Activated naive CD4-positive, alpha-beta T cell treated with anti-CD3 and anti-CD28 coated beads, Interleukin-2, amount 50 U/mL, for 16 hours (primary cell): Measurements from ENCODE around the gene GNAQ.

Source experiments
- DNase-seq: peaks from one replicate; pipeline ENCODE4 v3.0.0-alpha.2; 2020

GNAQ gene

GRCh38 chr9:78000221-78000620, 31.4 kb downstream of the GNAQ start:
- no peak for DNase-seq

DNA sequence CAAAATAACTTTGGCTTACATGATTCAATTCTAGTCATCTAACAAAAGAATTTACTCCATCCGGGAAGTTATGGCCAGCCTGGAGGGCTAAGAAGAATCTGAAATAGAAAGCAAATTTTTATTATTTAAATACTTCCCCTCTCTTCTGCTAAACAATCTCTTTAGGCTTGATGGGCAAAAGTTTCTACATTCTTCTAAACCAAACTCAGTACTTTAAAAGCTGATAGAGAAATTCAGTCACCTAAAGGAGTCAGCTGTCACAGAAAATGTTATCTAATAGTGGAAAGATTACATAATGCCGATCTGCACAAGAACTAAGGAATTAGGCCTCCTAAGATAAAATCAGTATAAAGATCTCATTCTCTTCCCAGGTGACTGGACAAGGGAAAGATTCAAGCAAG, 32.4 kb downstream of the GNAQ start:
- no peak for DNase-seq

GRCh38 chr9:77997611-77998284, 33.9 kb downstream of the GNAQ start:
- DNase-seq, result no peak

DNA sequence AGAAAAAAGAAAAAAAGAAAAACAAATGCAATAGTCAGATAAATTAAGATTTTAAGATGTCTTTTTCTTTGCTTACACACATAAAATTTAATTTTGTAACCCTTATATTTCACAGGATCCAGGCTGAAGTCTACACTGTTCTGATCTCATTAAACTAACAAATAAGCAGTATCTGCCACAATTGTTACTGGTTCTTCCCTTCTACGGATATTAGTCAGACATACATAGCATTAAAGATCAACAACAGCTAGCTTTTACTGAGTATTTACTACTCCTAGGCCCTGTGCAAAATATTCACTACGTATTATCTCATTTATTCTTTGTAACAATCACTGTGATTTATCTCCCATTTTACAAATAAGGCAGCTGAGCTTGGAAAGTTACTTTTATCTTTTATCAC, 34.9 kb downstream of the GNAQ start:
- no peak for DNase-seq

GRCh38 chr9:77991191-77991590, 40.4 kb downstream of the GNAQ start:
- no peak for DNase-seq

- no peak for DNase-seq
Measured at GRCh38 chr9:77989909-77990308, 41.7 kb downstream of the GNAQ start.

- DNase-seq, result no peak
Measured at GRCh38 chr9:77989458-77989857, 42.2 kb downstream of the GNAQ start.

DNA sequence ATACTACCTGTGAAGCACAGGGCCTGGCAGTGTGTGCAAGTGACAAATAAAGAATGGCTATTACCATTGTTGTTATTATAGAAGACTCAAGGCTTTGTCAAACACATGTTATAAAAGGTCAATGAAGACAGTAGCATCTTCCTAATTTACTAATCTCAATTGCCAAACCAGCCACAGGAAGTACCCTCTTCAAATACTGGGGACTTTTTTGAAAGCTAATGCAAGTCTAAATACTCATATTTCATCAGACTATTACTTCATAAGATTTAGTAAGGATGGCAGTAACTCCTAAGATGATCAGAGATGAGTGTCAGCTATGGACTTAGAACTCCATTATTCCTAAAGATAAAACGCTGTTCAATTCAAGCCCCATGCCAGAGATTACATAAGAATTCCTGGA, 43.0 kb downstream of the GNAQ start:
- DNase-seq, result no peak

DNA sequence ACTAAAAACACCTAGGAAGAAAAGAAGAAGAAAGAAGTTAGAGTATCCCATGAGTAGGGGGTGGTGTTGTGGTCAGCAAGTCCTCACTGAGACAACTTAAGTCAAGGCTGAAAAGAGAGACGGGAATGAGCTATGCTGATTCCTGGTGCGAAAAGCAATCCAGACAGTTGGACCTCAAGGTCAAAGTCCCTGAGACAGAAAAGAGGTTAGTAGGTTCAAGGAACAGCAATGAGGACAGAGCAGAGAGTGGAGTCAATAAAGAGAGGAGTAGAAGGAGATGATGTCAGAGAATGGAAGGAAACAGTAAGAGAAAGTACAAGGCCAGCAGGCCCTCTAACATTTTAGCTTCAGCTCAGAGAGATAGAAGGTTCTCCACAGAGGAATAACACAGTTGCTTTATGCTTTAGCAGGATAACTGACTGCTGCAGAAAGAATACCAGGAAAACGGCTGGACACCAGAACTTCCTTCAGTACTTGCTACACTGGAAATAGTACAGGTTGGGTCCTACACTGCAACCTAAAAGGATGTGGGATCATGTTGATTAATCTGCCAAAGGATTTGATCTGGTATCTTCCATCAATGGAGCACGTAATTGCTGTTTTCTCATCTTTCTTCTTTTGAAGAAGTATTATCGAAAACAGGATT, 43.6 kb downstream of the GNAQ start:
- DNase-seq, result no peak

DNA sequence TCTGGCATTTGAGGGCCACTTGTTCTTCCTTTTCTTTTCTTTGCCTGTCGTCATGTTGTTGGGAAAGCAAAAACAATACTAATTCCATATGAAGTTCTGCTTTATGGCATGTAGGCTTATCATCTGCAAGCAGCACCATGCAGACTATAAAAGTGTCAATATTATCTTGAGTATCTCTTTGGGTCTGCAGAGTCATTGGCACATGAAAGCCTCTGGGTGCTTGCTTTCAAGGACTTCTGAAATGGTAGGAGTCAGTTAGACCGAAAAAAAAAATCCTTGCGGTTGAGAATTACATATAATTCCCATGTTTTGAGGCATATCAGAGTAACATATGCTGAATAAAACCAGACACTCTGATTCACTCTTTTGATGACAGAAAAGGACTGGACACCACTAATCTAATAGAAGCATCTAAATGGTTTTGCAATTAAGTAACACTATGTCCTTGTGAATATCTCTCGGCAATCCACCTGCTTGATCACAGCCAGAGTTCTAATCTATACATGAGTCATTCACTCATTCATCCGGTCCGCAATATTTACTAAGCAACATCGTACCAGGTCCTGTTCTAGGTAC, 44.4 kb downstream of the GNAQ start:
- no peak for DNase-seq

DNA sequence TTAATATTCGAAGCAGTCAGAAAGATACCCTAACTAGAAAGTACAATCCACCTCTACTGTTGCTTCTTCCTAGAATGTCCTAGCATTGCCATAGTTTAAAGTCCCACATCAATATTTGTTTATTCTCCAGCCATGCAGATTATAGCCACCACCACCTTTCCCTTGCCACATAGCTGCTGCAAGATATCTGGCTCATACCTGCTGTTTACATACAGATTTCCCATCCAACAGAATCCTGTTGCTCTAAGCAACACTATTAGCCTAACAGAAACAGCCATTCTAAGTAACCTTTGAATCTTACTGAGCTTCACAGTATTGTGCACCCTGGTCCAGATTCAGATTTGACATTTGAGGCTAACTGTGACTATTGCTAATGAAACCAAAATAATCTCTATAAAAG, 45.6 kb downstream of the GNAQ start:
- no peak for DNase-seq

DNA sequence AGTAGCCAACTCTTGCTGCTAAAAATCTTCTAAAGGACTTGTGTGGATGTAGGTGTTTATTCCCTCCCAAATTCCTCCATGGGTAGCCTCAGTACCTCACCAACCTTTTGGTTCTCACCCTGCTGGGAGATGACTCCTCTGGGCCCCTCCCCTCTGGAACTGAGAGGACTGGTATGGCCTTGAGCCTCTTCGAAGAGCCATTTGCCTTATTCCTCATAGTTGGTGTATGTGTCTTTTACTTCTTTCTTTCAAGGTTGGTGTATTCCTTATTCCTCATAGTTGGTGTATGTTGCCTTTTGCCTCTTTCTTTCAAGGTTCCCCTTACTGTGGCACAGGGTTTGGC, 48.3 kb downstream of the GNAQ start:
- DNase-seq, result no peak

DNA sequence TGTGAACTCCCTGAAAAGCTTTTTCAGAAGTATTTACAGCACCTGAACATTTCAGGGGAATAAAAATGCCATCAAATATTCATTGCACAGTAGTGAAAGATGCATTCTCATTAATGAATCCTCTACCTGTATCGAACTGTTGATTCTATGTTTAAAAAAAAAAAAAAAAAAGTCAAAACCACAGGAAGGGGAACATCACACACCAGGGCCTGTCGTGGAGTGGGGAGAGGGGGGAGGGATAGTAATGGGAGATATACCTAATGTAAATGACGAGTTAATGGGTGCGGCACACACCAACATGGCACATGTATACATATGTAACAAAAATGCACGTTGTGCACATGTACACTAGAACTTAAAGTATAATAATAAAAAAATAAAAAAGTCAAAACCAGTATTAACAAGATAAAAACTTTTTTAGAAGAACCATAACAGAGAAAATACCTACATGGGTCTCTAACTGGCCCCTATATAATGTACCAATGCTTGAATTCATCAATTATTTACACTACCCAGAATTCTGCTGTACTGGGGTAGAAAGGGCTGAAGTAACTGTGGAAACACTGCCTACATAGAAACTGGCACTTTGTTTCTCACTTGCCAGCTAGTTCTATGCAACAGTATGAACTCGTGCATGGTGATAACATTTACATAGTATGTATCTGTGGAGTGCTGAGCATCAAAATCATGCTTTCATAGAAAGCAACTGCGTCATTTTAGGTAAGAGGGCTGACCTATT, 48.9 kb downstream of the GNAQ start:
- DNase-seq, result no peak

DNA sequence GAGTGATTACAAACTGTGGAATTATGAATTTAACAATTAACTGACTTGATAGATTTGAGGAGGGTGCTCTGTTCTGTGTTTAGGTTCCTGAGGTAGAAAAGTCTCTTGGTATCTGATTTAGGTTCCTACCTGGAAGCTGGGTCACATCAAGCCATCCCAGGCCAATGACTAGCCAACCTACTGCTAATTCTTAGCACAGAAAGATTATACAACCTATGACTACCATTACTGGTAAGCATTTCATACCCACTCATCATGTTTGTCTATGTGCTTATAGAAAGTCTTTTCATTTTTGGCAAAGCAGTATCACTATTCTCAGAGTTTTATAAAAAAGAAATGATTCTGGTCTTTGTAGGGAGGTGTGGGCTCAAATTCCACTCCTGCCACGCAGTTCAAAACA, 49.7 kb downstream of the GNAQ start:
- no peak for DNase-seq

GRCh38 chr9:77981332-77981731, 50.3 kb downstream of the GNAQ start:
- no peak for DNase-seq

DNA sequence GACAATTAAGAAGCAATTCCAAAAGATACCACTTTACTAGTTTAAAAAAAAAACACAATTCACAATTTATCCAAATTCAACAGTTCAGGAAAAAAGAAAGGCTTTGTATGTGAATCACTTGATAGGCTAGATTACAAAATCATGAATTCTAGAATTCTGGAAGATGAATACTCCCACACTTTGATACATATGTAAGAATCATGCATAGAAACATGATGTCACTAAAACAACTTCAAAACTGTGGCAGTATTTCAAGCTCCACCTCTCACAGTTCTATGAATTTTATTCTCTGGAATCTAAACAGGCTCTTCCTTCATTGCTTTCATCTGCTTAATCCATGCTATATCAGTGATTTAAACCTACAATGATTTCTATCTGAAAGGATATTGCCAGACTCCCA, 51.0 kb downstream of the GNAQ start:
- no peak for DNase-seq

DNA sequence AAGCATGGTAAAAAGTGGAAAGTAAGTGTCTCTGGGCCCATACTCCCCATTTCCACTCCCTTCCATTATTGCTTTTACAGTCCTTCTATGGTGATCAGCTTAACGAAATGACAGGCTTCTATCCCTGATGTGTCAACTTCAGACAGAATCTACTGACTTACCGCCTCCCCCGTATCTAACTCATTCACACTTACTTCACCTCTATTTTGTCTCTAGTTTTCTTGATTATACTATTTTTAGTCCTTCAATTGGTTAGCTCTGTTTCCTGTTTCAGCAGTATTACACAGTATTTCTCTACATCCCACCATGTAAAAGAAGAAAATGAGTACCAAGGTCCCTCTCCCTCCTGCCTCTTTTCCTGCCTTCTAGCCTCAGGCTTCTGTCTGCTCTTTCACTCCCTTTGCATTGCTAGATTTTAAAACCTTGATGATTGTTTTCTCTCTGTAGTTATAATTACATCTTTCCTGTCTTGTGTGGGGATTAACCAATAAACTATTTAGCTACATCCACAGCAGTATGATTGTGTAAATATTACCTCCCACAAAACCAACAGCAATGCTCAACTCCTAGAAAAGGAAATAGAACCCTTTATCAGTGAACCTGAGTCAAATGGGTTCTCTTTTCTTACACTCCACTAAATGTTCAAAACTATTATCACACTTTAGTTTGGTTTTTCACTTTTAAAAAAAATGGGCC, 53.4 kb downstream of the GNAQ start:
- DNase-seq, result no peak

DNA sequence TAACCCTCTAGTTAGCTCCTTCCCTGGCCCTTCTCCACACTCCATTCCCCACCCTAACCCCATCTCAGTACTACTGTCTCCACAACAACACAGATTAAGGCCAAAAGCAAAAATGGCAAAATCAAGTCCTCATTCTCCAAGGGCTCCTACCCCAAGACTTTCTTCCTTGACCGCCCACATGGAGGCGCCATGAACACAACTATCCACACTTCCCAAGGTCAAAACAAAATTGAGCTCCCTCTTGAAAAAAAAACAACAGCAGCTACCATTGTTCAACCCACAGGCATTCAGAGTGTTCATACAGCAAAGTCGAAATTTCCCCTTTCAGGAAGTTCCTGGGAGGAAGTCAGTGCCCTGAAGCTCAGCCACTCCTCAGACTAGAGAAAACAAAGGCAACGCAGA, 54.4 kb downstream of the GNAQ start:
- peak; percentile 26 for DNase-seq

GRCh38 chr9:77975806-77976205, 55.8 kb downstream of the GNAQ start:
- DNase-seq, result no peak

DNA sequence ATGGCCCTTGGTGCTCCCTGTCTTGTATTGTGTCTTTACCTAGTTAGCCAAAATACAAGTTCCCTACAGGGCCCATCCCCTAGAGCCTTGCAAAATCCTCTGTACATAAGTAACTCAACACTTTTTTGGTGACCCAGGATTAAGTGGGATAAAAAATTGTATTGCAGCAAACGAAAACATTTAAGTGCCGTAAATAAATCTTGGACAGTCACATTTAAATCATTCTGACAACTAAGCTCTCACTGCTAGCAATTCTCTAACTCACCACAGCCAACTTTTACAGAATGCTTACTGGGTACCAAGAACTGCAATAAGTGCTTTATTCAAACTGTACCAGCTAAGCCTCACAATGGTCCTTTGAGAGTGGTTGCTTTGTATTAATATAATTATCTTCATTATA, 56.6 kb downstream of the GNAQ start:
- DNase-seq, result no peak

GRCh38 chr9:77974434-77974833, 57.2 kb downstream of the GNAQ start:
- no peak for DNase-seq

GRCh38 chr9:77969083-77969482, 62.5 kb downstream of the GNAQ start:
- no peak for DNase-seq

GRCh38 chr9:77968506-77968905, 63.1 kb downstream of the GNAQ start:
- no peak for DNase-seq

DNA sequence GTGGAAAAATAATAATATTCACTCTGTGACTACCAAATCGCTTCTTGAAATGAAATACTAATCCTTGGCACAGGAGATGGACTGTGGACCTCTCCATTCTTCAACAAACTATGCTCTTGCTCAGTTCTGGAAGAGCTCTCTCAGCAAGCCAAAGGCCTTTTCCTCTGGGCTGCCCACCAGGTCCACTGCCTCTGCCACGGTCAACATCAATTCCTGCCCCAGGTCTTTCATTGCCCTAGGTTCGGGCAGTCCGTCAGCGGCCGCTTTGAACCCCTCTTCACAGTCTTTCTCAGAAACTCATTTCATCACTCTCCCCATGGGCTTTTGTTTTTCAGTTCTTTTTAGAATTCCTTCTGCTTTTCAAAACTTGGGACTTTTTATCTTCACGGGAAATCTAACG, 64.9 kb downstream of the GNAQ start:
- DNase-seq, result no peak
